ENCODE measurements around the gene SWT1.
"Not testable (repeated sequence)": the region's sequence is repeated elsewhere in the genome, so short reads cannot be mapped to it uniquely, and the experiment has no call there.

Gene SWT1

DNA sequence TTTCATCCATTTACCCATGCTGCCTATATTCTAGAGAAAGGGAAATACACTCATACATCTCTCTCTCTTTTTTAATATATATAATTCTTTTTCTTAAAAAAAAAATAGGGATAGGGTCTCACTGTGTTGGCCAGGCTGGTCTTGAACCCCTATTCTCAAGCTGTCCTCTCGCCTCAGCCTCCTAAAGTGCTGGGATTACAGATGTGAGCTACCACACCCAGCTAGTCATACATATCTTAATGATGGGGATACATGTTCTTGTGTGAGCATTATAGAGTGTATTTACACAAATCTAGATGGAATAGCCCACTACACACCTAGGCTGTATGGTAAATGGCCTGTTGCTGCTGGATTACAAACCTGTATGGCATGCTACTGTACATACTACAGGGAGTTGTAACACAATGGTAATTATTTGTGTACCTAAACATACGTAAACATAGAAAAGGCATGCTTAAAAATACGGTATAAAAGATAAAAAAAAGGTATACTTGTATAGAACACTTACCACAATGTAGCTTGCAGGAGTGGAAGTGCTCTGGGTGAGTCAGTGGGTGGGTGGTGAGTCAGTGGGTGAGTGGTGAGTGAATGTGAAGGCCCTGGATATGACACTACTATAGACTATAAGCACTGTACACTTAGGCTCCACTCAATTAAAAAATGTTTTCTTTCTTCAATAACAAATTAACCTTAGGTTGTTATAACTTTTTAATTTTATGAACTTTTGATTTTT, 87.2 kb downstream of the SWT1 start:
- peak; percentile 17 to 59 for DNase-seq (ENCODE audit: low read depth in 2 of 2, low spot score in 1 of 2)

DNA sequence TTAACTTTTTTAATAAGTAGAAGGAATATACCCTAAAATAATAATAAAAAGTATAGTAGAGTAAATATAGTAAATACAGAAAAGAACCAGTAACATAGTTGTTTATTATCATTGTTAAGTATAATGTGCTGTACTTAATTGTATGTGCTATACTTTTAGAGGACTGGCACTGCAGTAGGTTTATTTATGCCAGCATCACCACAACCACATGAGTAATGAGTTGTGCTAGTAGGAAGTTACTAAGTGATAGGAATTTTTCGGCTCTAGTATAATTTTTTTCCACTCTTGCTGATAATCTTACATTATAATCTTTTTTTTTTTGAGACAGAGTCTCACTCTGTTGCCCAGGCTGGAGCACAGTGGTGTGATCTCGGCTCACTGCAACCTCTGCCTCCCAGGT, 88.5 kb downstream of the SWT1 start:
- no peak for DNase-seq (ENCODE audit: low read depth in 2 of 2, low spot score in 1 of 2)

DNA sequence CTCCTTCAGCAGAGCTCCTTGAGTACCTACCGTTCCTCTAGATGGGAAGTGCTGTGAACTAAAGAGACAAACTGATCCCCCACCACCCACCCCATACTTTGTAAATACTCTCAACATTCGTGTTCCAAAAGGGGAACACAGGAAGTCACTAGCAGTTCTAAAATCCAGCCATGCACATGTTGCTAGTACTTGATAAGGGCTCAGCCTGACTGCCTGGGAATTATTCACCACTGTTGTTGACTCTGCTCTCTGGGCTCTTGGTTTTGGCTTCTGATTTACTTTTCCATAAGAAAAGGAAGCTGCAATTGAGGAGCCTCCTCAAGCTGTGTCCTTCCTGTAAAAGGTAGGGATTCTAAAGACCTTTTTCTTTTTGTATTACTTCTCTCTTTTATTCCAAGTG, 92.6 kb downstream of the SWT1 start:
- DNase-seq (ENCODE audit: low read depth in 2 of 2, low spot score in 1 of 2) = no peak

DNA sequence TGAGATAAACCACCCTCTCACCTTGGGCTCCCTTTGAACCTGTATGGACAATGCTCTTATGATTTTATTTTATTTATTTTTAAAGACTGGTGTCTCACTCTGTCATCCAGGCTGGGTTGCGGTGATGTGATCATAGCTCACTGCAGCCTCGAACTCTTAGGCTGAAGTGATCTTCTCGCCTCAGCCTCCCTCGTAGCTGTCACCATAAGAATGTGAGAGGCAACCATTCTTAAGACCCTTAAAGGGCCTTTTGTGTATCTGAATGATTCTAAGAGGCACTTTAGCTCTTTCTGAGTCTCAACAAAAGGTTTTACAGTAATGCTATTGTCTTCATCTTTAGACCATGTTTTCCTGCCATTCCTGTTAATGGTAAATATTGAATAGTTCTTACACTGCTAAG, 93.1 kb downstream of the SWT1 start:
- no peak for DNase-seq (ENCODE audit: low read depth in 2 of 2, low spot score in 1 of 2)

DNA sequence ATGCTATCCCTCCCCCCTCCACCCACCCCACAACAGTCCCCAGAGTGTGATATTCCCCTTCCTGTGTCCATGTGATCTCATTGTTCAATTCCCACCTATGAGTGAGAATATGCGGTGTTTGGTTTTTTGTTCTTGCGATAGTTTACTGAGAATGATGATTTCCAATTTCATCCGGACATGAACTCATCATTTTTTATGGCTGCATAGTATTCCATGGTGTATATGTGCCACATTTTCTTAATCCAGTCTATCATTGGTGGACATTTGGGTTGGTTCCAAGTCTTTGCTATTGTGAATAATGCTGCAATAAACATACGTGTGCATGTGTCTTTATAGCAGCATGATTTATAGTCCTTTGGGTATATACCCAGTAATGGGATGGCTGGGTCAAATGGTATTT, 95.0 kb downstream of the SWT1 start:
- DNase-seq (ENCODE audit: low read depth in 2 of 2, low spot score in 1 of 2) = not testable (repeated sequence)

DNA sequence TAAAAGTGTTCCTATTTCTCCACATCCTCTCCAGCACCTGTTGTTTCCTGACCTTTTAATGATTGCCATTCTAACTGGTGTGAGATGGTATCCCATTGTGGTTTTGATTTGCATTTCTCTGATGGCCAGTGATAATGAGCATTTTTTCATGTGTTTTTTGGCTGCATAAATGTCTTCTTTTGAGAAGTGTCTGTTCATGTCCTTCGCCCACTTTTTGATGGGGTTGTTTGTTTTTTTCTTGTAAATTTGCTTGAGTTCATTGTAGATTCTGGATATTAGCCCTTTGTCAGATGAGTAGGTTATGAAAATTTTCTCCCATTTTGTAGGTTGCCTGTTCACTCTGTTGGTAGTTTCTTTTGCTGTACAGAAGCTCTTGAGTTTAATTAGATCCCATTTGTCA, 95.4 kb downstream of the SWT1 start:
- not testable (repeated sequence) for DNase-seq (ENCODE audit: low read depth in 2 of 2, low spot score in 1 of 2)

DNA sequence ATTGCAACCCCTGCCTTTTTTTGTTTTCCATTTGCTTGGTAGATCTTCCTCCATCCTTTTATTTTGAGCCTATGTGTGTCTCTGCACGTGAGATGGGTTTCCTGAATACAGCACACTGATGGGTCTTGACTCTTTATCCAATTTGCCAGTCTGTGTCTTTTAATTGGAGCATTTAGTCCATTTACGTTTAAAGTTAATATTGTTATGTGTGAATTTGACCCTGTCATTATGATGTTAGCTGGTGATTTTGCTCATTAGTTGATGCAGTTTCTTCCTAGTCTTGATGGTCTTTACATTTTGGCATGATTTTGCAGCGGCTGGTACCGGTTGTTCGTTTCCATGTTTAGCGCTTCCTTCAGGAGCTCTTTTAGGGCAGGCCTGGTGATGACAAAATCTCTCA, 98.6 kb downstream of the SWT1 start:
- not testable (repeated sequence) for DNase-seq (ENCODE audit: low read depth in 2 of 2, low spot score in 1 of 2)

DNA sequence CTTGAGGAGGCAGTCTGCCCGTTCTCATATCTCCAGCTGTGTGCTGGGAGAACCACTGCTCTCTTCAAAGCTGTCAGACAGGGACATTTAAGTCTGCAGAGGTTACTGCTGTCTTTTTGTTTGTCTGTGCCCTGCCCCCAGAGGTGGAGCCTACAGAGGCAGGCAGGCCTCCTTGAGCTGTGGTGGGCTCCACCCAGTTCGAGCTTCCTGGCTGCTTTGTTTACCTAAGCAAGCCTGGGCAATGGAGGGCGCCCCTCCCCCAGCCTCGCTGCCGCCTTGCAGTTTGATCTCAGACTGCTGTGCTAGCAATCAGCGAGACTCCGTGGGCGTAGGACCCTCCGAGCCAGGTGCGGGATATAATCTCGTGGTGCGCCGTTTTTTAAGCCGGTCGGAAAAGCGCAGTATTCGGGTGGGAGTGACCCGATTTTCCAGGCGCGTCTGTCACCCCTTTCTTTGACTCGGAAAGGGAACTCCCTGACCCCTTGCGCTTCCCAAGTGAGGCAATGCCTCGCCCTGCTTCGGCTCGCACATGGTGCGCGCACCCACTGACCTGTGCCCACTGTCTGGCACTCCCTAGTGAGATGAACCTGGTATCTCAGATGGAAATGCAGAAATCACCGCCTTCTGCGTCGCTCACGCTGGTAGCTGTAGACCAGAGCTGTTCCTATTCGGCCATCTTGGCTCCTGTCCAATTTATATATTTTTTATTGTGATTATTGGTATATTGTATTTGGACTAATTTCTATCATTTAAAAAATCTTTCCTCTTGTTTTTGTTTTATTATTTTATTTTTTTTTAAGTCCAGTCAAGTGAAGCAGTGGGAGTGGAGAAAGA, 100.4 kb downstream of the SWT1 start:
- not testable (repeated sequence) for DNase-seq (ENCODE audit: low read depth in 2 of 2, low spot score in 1 of 2)

DNA sequence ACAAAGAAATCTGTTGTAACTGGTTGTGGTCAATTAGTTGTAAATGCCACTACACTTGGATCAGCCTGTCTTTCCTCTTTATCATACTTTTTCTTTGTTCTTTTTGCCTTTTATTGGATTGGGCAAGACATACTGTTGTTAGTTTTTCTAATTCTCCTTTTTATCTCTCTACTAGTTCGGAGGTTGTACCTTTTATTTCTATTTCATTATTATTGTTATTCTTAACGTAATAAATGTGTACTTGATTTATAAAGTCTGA, 100.9 kb downstream of the SWT1 start:
- no peak for DNase-seq (ENCODE audit: low read depth in 2 of 2, low spot score in 1 of 2)

DNA sequence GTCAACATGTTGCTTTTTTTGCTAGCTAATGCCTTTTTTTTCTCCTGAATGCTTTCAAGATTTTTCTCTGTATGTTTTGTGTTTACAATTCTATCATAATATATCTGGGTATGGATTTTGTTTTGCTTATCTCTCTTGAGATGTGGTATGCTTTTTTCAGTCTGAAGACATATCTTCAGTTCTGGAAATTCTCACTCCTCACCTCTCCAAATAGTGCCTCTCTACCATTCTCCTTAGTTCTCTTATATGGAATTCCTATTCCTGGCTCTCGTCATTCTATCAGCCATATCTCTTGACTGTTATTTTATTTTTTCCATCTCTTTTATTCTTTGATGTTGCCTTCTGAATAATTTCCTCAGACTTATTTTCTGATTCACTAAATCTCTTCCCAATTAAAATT, 101.7 kb downstream of the SWT1 start:
- no peak for DNase-seq (ENCODE audit: low read depth in 2 of 2, low spot score in 1 of 2)

DNA sequence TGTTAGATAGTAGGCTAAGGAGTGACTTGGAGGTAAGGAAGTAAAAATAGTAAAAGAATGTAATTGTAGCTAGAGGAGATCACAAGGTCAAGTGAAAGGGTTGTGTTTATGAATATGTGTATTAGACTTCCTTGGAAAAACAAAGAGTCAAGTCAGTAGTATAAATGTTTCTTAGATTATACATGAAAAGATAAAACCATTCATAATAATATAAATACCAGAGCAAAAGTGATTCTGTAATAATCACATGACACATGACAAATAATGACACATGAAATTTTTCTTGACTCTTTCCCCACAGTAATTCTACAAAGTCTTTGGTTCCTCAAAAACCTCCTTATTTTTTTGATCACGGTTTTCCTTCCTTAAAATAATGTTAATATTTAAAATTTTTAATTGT, 103.6 kb downstream of the SWT1 start:
- DNase-seq (ENCODE audit: low read depth in 2 of 2, low spot score in 1 of 2) = no peak

DNA sequence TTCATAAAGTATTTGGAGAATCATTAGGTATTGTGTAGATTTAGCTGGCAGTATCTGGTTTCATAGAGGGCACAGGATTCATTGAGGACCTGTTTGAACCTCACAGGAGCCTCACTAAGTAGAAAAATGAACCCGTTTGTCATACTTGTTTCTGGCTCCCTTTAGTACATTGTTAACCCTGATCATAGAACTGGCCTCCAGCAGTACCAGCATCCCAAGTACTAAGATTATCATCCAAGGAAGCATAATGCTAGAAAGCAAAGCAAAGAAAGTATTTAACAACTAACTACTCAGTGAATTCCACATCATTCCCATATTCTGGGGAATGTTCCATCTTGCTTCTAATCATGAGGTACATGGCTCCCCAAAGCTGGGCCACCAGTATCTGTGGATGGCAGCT, 105.2 kb downstream of the SWT1 start:
- DNase-seq (ENCODE audit: low read depth in 2 of 2, low spot score in 1 of 2) = no peak

DNA sequence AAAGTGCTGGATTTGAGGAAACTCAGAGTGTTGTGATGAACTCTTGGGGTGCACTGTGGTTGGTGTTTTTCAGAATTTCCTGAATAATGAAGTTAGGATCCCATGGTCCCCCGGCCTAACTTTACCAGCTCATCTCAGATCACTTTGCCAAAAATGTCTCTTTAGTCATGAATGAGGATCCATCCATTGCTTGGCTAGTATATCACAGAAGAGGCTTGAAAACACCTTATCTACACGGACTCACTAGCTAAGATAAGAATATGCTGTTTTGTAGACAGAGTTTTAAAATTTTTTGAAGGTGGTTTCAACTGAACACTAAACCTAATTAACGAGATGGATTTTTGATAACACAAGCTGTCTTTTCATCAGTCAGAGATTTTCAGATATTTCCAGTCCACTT, 106.3 kb downstream of the SWT1 start:
- DNase-seq (ENCODE audit: low read depth in 2 of 2, low spot score in 1 of 2) = no peak

DNA sequence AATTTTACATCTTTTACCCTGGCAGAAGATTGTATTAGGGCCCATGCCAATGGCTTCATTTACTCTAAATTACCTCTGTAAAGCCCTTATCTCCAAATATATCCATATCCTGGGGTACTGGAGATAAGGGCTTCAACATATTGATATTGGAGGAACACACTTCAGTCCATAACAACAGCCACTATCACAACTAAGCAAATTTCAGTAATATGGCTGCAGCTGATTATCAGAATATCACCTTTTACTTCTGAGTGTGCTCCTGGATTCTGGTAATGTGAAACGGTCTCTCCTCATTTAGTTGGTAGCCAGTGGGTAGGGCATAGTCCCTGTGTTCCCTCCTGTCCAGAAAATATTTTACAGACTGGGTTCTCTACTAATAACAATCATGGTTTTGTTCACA, 106.8 kb downstream of the SWT1 start:
- DNase-seq (ENCODE audit: low read depth in 2 of 2, low spot score in 1 of 2) = no peak

DNA sequence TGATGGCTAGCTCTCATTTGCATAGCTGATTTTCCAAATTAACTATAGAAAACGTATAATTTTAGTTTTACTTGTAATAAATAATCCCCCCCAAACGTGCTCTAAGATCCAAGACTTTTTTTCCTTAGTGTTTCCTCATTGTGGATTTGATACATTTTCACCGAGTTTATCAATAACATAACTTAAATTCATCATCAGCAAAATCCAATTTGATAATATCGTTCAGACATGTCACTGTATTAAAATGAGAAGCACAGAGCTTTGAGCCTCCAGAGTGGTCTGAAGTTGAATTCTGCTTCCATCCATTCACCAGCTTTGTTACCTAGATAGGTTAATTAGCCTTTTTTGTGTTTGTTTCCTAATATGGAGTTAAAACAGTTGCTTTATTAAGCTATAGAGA, 108.3 kb downstream of the SWT1 start:
- DNase-seq (ENCODE audit: low read depth in 2 of 2, low spot score in 1 of 2) = no peak

DNA sequence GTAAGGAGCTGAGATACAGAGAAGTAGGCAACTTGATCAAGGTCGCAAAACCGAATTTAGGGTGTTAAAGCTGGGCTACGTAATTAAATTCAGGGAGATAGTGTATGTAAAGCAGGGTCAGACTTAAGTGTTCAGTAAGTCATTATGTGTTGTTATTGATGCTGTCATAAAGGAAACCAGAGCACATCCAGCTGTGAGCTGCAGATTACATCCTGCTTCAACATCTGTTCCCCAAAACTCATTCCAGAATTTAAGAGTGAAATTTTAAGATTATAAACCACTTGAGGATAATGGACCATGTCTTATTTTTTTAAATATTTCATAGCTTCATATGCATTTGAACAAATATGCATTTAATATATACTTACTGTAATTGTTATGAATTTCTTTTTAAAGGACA, 110.3 kb downstream of the SWT1 start:
- no peak for DNase-seq (ENCODE audit: low read depth in 2 of 2, low spot score in 1 of 2)

DNA sequence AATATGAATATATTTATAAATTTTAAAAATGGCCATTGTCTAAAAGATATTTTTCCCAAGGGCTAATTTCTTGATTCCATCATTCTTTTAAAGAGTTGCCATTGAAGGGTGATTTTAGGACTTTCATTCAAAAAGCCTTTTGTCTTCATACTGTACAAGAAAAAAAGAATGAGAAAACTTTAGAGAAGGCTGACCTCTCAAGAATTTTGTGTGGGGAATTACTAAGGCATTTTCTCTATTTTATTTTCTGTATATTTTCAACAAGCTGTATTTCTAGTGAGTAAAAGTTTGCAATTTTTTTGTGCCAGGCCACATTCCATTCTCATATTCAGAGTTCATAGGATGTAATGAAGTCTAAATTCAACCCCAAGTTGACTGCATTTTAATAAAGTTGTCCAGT, 110.7 kb downstream of the SWT1 start:
- DNase-seq (ENCODE audit: low read depth in 2 of 2, low spot score in 1 of 2) = no peak

DNA sequence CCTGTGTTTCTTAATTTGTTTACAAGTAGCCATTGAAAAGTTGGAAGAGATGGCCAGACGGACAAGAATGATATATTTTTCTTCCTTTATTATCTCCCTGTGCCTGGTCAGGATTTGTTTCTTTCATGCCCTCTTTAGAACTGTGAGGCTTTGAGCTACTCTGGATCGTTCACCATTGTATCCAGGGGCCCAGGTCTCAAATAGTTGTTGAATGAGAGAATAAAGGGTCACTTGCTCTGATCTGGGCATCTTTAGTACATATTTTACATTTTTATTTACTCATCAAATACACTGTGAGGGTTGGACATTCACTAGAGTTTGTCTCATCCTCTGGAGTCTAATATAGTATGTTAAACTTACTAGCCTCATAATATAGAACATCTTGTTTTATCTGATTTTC, 111.4 kb downstream of the SWT1 start:
- no peak for DNase-seq (ENCODE audit: low read depth in 2 of 2, low spot score in 1 of 2)

DNA sequence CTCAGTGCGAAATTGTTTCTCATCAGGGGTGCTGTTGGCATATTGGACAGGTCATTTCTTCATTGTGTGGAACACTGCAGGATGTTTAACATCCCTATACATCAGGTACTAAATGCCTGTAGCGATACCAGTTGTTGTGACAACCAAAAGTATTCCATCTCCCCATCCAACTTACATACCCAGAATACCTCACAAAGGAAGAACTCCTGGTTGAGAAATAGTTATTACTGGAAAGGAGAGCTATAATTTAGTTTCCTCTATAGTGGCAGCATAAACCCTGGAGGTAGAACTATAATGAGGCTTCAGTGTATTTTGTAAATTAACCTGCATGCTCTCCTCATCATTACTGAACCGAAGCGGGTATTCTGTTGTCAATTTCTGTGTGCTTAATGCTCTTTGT, 115.0 kb downstream of the SWT1 start:
- no peak for DNase-seq (ENCODE audit: low read depth in 2 of 2, low spot score in 1 of 2)

DNA sequence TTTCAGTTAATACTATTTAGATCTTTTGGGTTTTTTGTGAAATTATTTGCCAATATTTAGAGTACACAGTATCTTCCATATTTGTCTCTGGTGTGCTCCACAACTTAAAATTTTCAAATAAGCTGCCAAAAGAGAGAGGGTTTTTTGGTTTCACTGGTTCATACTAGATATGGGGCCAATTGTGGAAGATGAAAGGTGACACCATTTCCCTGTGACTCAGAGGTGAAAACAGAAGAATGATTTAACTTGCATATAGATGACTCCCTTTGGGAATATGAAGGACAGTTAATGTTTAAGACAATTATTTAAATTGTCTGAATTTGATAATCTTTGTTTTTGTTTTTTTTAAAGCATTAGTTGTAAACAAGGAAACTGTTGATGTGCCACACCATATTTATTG, 122.6 kb downstream of the SWT1 start:
- DNase-seq (ENCODE audit: low read depth in 2 of 2, low spot score in 1 of 2) = no peak

DNA sequence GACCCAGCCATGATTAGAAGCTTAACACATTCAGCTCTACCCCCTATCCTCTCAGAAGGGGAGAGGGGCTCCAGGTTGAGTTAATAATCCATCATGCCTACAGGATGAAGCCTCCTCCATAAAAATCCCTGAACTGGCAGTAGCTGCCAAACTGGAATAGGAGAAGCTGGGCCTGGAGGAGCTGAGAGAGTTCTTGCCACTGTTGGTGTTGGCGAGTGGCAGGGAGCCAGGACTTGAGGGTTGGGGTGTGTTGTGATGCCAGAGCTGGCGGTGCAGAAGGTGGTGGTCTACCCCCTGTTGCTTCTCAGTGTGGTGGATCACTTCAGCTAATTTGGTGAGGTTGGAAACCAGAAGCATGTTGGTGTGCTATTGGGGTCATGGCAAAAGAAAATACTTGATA, 123.6 kb downstream of the SWT1 start:
- DNase-seq (ENCODE audit: low read depth in 2 of 2, low spot score in 1 of 2) = no peak

DNA sequence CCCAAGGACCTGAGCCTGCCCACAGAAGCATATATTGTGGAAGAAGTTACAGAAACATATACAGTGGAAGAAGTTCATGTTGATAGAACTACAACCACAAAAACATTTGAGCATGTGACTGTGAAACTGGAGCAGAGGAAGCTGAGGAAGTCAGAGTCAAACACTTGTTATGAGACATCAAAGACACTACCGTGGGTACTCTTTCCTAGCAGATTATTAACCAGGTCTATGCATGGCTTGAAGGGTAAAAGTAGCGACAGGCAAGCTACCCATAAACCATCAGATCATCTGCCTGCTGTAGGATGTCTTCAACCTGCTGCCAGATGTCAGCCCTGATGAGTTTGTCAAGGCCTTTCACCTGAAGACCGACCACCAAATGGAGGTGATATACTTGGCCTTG, 124.3 kb downstream of the SWT1 start:
- DNase-seq (ENCODE audit: low read depth in 2 of 2, low spot score in 1 of 2) = no peak

DNA sequence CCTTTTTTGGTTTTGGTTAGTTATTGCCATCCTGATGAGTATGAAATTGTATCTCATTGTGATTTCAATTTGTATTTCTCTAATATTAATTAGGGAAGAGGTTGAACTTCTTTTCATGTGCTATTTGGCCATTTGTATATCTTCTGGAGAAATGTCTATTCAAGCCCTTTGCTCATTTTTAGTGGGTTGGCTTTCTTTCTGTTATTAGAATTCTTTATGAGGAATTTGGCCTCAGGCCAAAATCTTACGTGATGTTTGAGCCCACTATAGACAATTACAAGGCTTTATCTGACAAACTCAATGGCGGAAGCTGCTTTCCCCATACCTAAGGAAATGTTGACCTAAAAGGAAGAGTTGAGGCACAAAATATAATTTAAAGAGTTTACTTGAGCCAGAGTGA, 127.1 kb downstream of the SWT1 start:
- no peak for DNase-seq (ENCODE audit: low read depth in 2 of 2, low spot score in 1 of 2)

Data from stimulated activated CD8-positive, alpha-beta memory T cell treated with anti-CD3 and anti-CD28 coated beads, Interleukin-4, amount 100 ng/mL, for 4 hours (primary cell).